Breast epithelium (tissue), 4 donors: ENCODE results near the gene CDK3. TPM values are rescaled to one million over a fixed set of nuclear protein-coding genes. Genes with fewer than 3 reads are reported as not detected.

ENCODE experiments used
- DNase-seq, 2 donors: peaks; one replicate each; pipeline ENCODE4 v3.0.0-alpha.2; 2019; ENCODE audit warnings: low spot score in 2 of 2
- H3K27ac ChIP-seq, 2 donors: fragments of 200-600 bp; sonication (generic) in 1 of 2; one replicate each; pipeline ENCODE4 v1.5.1; 2016 to 2019; ENCODE audit warnings: mild to moderate bottlenecking in 1 of 2
- H3K27me3 ChIP-seq, 2 donors: fragments of 200-600 bp; sonication (generic) in 1 of 2; one replicate each; pipeline versions ENCODE4 v1.5.1 to v1.6.0; 2017 to 2019; ENCODE audit warnings: control low read depth in 1 of 2, mild to moderate bottlenecking in 1 of 2
- H3K36me3 ChIP-seq: fragments of 200-600 bp; one replicate; pipeline ENCODE4 v1.5.1; 2019
- H3K4me1 ChIP-seq, 2 donors: fragments of 200-600 bp; sonication (generic); one replicate each; pipeline ENCODE4 v1.5.1; 2016 to 2019; ENCODE audit warnings: control low read depth in 1 of 2
- H3K4me3 ChIP-seq, 3 donors: fragments of 200-600 bp; sonication (generic); 1 replicate in 2 of 3; 2 replicates in 1 of 3; pipeline ENCODE4 v1.5.1; 2016 to 2019; ENCODE audit warnings: mild to moderate bottlenecking in 3 of 3, moderate library complexity in 2 of 3
- H3K9me3 ChIP-seq, 2 donors: fragments of 200-600 bp; sonication (generic) in 1 of 2; one replicate each; pipeline ENCODE4 v1.5.1; 2016 to 2019; ENCODE audit warnings: control low read depth in 1 of 2
- POLR2A ChIP-seq: fragments of 450-650 bp; IDR thresholded peaks from one replicate; pipeline ENCODE4 v1.6.1; 2016; ENCODE audit warnings: antibody characterized with exemption, mild to moderate bottlenecking, moderate library complexity
- POLR2AphosphoS5 ChIP-seq, 3 donors: sonication (generic); formaldehyde crosslinking; IDR thresholded peaks; one replicate each; pipeline ENCODE4 v1.6.1; 2017; ENCODE audit warnings: antibody characterized with exemption in 3 of 3
- intact Hi-C: fragments of 100-400 bp; cut with DNase I; formaldehyde crosslinking; loops from one replicate; pipeline ENCODE4 v1.15.1; 2023; ENCODE audit warnings: low total_unique reads
- total RNA-seq, 3 donors: library from RNA; depleted of rRNA; stranded (reverse); fragments of >200 nt; gene quantifications; one replicate each; pipeline ENCODE4 v1.1.0, GENCODE V29; 2016
- TF ChIP-seq, protein P1 (sequence below), 3 donors: fragments of 450-650 bp; IDR thresholded peaks; one replicate each; pipeline ENCODE4 v1.5.1; 2016 to 2017; ENCODE audit warnings: antibody characterized with exemption in 3 of 3, mild to moderate bottlenecking in 3 of 3, moderate library complexity in 3 of 3

The CDK3 gene
- 10 to 100 TPM in 1 of 3 donors, 1 to 10 TPM in 2; 6.6 to 13.0 (median 9.5) TPM for total RNA-seq

DNA sequence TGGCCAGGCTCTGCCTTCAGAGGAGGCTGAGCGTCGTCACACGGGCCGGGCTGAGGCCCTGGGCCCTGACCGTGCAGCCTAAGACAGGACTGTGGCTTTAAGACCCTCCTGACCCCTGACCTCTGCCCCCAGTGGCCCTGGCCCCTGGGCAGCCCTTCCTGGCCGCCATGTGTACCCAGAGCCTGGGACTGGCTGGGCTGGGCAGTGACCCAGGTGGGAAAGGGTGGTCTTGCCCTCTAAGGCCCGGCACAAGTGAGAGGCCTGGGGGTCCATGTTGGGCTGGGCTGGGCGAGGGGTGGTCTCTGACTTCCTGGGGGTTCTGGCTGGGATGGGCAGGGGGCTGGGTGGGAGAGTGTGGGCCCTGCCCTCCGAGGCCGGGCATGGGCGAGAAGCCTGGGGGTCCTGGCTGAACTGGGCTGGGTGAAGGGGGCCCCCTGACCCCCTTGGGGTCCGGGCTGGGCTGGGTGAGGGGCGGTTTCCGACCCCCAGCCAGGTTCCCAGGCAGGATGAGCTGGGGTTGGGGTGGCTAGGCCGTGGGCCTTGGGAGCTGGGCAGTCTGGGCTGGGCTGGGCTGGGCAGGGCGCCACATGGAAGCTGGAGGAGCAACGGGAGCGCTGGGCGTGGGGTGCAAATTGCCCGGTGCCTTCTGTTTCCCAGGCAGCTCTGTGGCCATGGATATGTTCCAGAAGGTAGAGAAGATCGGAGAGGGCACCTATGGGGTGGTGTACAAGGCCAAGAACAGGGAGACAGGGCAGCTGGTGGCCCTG lies at the start of gene CDK3:
Gene CDK3, plus strand, starts transcription at position 101 of the 767 bp plus-strand sequence. Its CDS starts 571 bp downstream, at position 672.
- DNase-seq, result no peak
- Histone ChIP-seq H3K27ac (no peak within 1 kb of the TSS), H3K9me3 (no peaks in the 10 kb centered on the region), H3K4me1 (peaks cover 0 to 3% of the 10 kb centered on the region in 2 donors), H3K27me3 (no peaks in the 10 kb centered on the region), H3K4me3 (no peak within 1 kb of the TSS), H3K36me3 (no peaks in the 10 kb centered on the region)
- intact Hi-C loops, result no loop called here
- TF ChIP-seq, protein P1, sequence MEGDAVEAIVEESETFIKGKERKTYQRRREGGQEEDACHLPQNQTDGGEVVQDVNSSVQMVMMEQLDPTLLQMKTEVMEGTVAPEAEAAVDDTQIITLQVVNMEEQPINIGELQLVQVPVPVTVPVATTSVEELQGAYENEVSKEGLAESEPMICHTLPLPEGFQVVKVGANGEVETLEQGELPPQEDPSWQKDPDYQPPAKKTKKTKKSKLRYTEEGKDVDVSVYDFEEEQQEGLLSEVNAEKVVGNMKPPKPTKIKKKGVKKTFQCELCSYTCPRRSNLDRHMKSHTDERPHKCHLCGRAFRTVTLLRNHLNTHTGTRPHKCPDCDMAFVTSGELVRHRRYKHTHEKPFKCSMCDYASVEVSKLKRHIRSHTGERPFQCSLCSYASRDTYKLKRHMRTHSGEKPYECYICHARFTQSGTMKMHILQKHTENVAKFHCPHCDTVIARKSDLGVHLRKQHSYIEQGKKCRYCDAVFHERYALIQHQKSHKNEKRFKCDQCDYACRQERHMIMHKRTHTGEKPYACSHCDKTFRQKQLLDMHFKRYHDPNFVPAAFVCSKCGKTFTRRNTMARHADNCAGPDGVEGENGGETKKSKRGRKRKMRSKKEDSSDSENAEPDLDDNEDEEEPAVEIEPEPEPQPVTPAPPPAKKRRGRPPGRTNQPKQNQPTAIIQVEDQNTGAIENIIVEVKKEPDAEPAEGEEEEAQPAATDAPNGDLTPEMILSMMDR (IDR thresholded peaks at IDR 0.05), result no peak
- TF ChIP-seq POLR2AphosphoS5 (IDR thresholded peaks at IDR 0.05), result no peak
- no peak for TF ChIP-seq POLR2A

DNA sequence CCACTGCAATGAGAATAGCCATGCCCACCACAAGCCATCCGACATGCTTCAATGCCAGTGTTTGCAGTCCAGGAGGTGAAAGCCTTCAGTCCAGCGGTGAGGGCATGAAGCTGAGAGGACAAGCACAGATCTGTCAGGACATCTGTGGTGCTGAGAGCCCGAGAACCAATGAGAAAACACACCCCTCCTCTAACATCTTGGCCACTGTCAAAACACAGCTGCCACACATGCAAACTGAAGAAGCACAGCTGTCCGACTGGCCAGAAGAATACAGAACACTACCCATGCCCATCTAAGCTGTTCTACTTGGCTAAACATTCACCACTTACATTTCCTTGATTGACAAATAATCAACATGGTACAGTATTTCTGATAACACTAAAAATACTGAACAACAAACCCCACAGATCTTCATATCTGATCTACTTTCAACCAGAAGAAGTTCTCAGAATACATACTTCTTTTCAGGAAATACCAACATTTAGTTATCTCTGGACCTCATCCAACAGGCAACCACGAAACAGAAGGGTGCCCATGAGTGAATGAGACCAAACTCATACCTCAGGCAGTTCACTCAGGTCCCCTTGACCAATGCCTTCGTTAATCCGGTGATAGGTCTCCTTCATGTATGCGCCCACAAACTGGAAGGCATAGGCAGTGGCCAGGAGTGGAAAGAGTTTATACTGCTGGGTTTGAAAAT lies 49.6 kb upstream of the CDK3 start:
- Histone ChIP-seq H3K27me3 (no peaks in the 10 kb centered on the region), H3K4me3 (no peak overlapping the region), H3K27ac (no peak overlapping the region), H3K9me3 (no peaks in the 10 kb centered on the region), H3K36me3 (peaks cover 10% of the 10 kb centered on the region), H3K4me1 (no peaks in the 10 kb centered on the region)
- no peak for DNase-seq
- intact Hi-C loops, result no loop called here
- no peak for TF ChIP-seq POLR2AphosphoS5 (IDR thresholded peaks at IDR 0.05)
- TF ChIP-seq, protein P1 (IDR thresholded peaks at IDR 0.05), result no peak
- TF ChIP-seq POLR2A, result no peak

DNA sequence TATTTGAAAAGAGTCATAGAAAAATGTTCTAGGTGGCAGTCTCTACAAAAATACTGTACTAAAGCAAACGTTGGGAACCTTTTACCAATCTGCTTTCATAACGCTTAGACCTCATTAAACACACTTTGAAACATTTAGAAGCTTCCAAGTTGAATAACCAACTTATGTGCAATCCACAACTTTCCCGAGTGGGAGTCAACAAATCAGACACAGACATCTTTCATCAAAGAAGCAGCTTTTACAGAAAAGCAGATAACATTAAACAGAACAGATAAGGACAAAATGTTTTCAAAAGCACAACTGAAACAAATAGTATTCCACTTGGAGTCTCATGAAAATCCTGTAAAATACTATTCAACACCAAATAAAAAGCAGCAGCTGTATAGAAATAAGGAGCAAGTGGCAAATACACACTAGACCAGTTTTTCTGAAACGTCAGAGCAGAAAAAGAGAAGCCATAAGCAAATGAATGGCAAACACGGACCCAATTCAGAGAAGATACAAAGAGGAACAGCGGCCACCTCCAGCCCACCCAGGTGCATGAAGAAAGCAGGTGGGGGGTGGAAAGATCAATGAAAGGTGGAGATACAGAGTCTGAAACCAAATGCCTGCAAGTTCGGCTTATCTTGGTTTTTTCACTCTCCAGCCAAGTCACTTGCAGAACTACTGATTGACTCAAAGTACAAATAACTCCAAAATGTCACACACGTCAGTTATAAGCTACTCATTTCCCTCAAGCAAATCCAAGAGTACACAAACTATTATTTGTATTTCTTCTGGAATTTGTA lies 41.4 kb upstream of the CDK3 start:
- no peaks in the 10 kb centered on the region for H3K36me3 ChIP-seq
- H3K27ac ChIP-seq, result no peak overlapping the region
- no peaks in the 10 kb centered on the region for H3K9me3 ChIP-seq
- no peaks in the 10 kb centered on the region for H3K4me1 ChIP-seq
- H3K4me3 ChIP-seq, result no peak overlapping the region
- no peaks in the 10 kb centered on the region for H3K27me3 ChIP-seq
- TF ChIP-seq POLR2A (no peak), POLR2AphosphoS5 (IDR thresholded peaks at IDR 0.05) (no peak)
- TF ChIP-seq, protein P1 (IDR thresholded peaks at IDR 0.05), result no peak
- no peak for DNase-seq
- intact Hi-C loops, result no loop called here

DNA sequence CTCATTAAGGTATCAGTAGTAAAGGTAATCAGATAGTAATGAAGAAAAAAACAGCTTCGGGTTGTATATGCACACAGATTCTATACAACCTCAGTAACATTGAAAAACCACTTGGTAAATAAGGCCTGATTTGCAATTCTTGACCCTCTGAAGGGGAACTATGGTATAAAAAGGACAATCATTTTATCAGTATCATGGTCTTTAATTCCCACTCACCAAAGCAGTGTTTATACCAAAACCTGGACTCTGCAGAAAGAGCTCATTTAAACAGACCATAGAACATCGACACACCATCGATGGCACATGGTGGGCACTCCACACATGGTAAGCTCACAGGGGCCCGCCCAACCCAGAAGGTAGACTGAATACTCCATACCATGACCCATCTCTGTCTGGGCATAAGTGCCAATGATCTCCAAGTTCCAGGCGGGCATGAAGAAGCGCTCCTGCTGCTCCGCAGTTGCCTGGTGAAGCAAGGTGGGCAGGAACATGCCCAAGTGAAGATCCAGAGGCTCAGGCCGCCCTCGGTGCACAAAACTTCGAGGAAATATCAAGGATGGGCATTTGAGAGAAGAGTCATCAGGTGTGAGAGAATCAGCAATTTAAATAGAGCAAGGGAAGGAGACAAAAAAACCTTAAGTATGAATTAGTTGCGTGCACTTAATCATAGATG lies 40.7 kb upstream of the CDK3 start:
- Histone ChIP-seq H3K4me1 (no peaks in the 10 kb centered on the region), H3K27ac (no peak overlapping the region), H3K9me3 (no peaks in the 10 kb centered on the region), H3K27me3 (no peaks in the 10 kb centered on the region), H3K36me3 (no peaks in the 10 kb centered on the region), H3K4me3 (no peak overlapping the region)
- TF ChIP-seq, protein P1 (IDR thresholded peaks at IDR 0.05), result no peak
- no peak for TF ChIP-seq POLR2A
- TF ChIP-seq POLR2AphosphoS5 (IDR thresholded peaks at IDR 0.05), result no peak
- DNase-seq, result no peak
- intact Hi-C loops, result no loop called here
